AG08395 (cell line): ENCODE data around the gene BTK.
A peak's percentile ranks its signal among the peaks of the same experiment; 100 is the strongest.

ENCODE experiments used
- DNase-seq: peaks from one replicate; pipeline ENCODE4 v3.0.0; 2012; ENCODE audit warnings: mixed read lengths, low spot score

BTK gene

DNA sequence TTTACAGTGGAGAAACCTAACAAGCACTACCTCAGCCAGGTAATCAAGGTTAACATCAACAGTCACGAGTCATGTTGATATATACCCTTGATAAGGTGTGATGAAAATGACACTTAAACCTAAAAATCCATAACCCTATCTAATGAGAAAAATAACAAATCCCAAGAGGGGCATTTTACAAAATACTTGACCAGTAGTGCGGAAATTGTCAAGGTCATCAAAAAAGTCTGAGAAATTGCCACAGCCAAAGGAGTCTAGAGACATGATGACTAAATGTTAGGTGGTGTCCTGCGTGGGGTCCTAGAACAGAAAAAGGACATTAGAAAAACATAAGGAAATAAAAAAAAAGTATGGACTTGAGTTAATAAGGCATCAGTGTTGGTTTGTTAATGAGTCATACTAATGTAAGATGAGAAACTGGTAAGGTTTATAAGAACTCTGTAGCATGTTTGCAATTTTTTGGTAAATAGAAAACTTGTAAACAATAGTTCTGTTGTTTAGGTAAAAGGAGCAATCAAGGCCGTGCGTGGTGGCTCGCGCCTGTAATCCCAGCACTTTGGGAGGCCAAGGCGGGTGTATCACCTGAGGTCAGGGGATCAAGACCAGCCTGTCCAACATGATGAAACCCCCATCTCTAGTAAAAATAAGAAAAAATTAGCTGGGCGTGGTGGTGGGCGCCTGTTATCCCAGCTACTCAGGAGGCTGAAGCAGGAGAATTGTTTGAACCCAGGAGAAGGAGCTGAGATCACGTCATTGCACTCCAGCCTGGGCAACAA, 7.7 kb upstream of the BTK start:
- no peak for DNase-seq

DNA sequence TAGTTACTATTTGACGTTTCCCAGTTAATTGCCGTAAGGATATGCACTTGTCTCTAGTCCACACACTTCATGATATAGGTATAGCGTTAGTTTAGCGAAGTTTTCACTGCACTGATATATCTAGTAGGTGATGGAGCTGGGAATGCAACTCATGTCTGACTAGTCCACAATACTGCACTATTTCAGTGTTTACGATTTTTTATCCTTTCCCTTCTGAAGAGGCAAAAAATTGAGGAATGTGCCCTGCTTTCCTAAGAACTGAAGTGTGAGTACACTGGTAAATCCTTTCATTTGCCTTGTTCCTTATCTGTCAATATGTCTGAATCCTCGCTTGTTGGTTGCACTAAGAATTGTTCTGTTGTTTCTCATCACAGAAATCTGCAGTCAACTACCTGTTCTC, 5.8 kb upstream of the BTK start:
- DNase-seq, result no peak

DNA sequence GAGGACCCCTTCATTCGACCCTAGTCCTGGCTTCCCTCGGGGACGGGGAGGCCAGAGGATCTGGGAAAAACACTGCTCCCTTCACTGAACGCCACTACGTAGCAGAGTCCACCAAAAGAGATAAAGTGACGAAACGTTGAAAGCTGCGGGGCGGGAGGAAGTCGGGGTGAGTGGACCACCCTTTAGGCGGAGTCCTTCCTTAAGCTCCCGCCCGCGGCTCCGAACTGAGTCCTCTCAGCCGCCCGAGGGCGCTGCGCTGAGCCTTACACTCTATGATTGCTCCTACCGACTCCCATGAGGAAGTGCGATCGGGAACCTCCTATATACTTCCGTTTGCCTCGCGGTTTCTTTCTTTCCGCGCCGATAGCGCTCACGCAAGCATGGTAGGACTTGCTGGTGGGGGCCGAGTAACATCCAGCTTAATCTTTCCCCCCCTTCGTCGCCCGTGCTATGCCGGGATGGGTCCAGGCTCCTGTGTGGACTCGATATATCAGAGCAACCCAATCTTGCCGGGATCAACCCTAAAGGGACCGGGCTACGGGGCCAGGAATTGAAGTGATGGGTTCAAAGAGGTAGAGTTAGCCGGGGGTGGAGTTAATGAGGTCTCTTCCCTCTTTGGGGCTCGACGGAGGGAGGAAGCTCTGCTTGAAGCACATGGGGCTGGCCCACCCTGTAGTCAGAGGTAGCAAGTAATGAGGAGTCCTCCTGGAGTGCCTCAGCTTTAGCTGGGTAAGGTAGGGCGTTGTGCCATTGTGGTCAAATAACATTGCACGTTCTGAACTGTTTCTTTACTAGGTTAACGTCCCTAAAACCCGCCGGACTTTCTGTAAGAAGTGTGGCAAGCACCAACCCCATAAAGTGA, 4.9 kb upstream of the BTK start, which contains the start of gene RPL36A:
Gene RPL36A (plus strand): TSS at position 348 of the 862 bp plus-strand sequence. CDS start 33 bp downstream, at position 381.
- DNase-seq, result peak; percentile 84

DNA sequence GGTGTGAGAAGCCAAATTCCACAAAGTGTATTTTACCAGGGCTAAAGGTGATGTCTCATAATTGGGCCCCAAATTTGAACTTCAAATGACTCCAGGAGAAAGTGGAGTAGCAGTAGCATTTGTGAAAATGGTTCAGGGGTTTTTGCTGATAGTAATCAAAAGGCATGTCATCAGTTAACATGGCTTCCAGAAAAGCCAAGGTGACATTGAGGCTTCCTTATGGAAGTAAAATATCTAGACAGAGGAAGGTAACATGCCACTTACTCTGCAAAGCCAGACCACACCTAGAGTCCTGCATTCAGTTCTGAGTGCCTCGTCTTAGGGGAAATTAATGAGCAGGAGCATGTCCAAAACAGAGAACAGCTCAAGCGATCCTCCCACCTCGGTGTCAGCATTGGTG, 2.6 kb upstream of the BTK start:
- no peak for DNase-seq

- DNase-seq, result no peak
Measured at GRCh38 chrX:101386542-101386885, 523 bp upstream of the BTK start.

DNA sequence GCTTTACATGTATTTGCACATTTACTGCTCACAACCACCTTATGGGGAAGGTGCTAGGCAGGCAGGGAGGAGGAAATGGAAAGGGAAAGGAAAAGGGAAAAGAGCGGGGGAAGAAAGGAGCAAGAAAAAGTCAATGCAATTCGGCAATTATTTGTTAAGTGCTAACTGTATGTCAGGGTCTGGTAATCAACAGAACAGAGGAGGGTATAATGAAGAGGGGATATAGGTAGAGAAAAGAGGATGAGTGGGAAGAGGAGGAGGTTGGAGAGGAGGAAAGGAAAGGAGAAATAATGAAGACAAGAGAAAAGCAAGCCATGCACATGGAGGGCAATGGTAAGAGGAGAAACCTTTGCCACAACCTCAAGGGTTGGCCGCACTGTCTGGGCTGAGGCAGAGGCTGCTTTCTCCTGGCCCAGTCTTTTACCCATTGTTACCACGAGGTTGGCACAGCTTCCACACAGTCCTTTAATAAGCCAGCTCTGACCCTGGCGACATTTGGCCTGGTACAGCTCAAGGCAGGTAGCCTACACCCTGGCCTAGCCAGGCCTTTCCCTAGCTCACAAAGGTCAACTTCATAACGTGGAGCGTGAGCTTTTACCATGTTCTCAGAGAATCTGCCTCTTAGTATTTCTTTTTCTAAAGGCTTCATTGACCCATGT, 836 bp downstream of the BTK start:
- DNase-seq, result no peak

GRCh38 chrX:101383679-101384205, 2.2 kb downstream of the BTK start:
- no peak for DNase-seq

DNA sequence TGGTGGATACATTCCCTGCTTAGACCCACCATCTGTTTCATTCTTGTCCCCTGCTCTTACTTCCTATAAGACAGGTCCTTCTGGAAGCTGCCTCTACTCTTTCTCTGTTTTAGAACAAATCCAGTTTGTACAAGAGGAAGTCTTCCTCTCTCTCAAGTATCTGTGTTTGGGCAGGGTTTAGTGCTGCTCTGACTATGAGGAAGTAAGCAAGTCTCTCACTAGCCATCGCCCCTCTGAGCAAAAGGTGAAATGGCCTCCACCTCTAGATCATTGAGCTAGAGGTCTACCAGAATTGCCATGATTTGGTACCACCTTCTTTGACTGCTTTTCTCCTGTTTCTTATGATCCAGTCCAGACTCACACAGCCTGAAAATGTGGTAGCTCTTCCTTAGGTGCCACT, 8.4 kb downstream of the BTK start:
- DNase-seq, result no peak

- DNase-seq, result no peak
Measured at GRCh38 chrX:101370888-101371504, 15.0 kb downstream of the BTK start.

DNA sequence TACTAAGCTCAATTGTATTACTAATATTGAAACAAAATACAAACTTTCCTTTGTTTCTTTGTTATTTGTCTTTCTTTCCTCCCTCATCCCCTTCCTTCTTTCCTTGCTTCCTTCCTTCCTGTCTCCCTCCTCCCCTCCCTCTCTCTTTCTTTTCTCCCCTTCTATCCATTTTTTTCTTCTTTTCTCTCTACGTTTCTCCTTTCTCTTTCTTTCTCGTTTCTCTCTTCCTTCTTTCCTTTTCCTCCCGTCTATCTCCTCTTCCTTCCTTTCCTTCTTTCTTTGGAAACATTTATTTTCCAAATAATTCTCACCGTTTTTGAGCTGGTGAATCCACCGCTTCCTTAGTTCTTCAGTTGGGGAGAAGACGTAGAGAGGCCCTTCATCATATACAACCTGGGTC, 16.3 kb downstream of the BTK start:
- no peak for DNase-seq

- DNase-seq, result no peak
Measured at GRCh38 chrX:101368800-101369199, 17.2 kb downstream of the BTK start.

GRCh38 chrX:101365301-101365795, 20.6 kb downstream of the BTK start:
- DNase-seq, result no peak

- no peak for DNase-seq
Measured at GRCh38 chrX:101362757-101363156, 23.2 kb downstream of the BTK start.

GRCh38 chrX:101362116-101362515, 23.9 kb downstream of the BTK start:
- no peak for DNase-seq

DNA sequence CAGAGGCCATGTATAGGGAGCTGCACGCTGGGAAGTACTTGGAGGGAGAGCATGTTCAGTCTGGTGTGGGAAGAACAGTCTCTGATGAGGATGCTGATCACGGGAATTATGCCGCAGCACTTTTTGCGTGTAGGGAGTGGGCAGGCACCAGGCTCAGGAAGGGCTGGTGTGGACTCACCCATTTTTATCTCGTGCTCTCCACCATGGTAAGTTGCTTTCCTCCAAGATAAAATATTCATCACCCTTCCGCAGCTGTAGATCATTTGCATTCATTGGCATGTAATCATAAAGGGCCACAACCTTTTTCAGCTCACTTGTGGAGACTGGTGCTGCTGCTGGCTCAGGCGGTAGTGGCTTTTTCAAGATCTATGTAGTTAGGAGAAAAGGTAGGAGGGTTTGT, 25.6 kb downstream of the BTK start:
- no peak for DNase-seq

DNA sequence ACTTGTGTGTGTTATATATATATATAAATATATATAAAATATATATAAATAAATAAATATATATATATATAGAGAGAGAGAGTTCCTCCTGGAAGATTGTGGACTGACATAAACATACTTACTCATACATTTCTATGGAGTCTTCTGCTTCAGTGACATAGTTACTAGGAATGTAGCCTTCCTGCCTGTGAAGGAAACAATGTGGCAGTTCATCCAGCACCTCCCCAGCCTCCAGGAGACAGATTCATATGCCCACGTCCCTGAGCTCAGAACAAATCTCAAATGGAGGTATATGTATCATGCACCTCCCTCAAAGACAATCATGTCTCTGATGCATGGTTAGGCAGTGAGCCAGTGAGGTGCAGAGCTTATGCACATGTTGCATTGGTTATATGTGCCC, 26.0 kb downstream of the BTK start:
- no peak for DNase-seq

DNA sequence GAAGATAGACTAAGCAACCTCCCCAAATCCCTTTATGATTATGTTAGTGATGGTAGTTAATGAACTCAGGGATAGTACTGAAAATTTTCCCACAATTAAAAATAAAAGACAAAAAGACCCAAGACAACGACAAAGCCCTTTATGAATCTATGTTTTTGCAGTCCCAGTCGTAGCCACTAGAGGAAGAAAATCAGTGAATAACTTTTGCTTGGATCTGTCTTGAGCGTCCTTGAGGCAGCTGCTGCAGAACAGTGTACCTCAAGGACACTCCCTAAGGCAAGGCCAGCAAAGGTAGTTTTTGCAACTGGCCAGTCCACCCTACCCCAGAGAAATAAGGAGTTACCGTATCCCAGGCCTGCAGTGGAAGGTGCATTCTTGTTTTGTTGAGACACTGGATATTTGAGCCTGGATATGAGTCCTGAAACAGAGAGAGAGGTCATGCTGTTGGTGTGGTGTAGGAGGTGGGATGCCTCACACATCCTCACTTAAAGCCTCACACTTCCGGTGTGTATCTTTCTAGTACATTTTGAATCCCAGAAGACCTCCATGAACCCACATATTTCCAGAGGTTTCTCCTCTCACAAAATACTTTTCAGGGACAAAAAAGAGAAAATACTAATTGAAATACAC, 28.7 kb downstream of the BTK start:
- peak; percentile 5 for DNase-seq

GRCh38 chrX:101349193-101349562, 36.8 kb downstream of the BTK start:
- no peak for DNase-seq

DNA sequence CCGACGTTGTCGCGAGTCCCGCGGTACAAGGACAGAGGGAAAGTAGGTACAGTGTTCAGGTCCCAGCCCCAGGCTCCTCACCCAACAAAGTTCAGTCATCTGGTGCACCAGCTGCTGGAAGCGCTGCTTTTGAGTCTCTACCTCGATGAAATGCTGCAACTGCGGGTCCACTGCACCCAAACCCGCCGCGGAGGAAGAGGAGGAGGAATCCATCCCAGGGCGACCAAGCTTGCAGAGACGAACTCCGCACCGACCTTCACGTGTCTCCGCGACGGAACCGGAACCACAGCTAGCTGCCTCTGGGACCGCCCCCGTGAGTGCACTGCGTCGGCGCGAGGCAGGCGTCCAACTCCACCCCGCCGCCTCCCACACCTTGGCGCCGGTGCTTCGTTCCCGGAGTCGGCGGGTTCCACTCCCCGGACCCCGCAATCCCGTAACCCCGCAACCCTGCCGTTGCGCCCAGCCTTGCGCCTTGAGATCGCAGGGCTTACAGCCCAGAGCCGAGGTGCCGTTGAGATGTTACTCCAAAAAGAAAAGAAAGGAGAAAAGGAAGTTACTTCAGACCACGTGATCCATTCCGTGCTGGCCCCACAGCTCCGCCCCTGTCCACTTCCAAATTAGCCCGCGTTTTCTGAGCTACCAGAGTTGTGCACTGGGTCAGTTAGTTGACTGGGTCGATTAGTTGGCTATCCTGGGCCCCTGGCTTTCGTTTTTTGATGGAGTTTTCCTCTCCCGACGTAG, 37.4 kb downstream of the BTK start, which contains the start of gene TIMM8A:
Gene TIMM8A (minus strand): TSS at position 291 of the 741 bp plus-strand sequence. CDS start 78 bp downstream, at position 213.
- peak; percentile 84 for DNase-seq

- peak; percentile 11 for DNase-seq
Measured at GRCh38 chrX:101347859-101348451, 38.0 kb downstream of the BTK start.
